ENCODE results near the gene HARBI1. TPM values are rescaled to one million over a fixed set of nuclear protein-coding genes. Genes with fewer than 3 reads are reported as not detected.

The HARBI1 gene
- total and polyA plus RNA-seq, 7 experiments from 2014 or later = 2.9 to 18.1 (median 7.5) TPM

DNA sequence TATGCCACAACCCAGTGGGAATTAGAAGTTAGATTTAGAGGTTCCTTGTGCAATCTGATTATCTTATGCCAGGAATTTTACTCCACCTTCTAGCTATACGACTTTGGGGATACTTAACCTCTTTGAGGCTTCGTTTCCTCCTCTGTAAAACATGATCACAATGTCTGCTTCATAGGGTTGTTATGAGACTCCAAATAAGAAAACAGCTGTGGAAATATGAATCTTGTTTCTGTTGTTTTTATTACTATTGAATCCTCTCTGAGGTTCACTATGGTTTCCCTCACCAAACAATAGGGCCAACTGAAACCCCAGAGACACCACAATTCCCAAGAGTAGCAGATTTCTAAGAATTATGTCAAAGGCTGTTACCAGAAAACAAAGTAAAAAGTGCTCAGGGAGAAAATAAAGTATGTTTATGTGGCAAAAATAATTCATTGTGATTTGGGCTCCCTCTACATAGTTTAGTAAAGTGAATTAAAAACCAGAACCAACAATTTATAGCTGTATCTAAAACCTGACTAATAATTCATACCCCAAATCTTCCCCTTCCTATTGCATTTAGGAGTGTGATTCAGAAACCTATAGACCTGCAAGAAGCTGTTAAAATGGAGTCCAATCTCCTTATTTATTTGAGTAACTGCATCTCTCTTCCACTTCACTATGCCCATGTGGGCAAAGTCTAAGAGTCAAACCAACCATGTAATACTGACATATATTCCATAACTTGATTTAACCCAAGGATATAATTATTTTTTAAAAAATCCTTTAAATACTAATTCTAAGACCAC, 61.6 kb downstream of the HARBI1 start:
- no peaks in the 10 kb centered on the region for H3K36me3 ChIP-seq (ENCODE audit: control insufficient read depth in 2 of 3, insufficient read depth in 3 of 3, low read length in 3 of 3)
- H3K4me3 ChIP-seq (ENCODE audit: low read length) = no peak overlapping the region
- Mint-ChIP-seq H3K9me3 (no peaks in the 10 kb centered on the region), H3K4me1 (peaks cover 40 to 70% (median 62%) of the 10 kb centered on the region in 7 donors), H3K27me3 (no peaks in the 10 kb centered on the region), H3K27ac (peak overlapping the region in 8 of 9 donors; percentile 7 to 87 (median 56)), H3K4me3 (peak overlapping the region in 4 of 10 donors; percentile 43 to 72 (median 61)), H3K36me3 (peaks cover 0 to 9% (median 0%) of the 10 kb centered on the region in 5 donors)
- H3K4me1 ChIP-seq (ENCODE audit: control insufficient read depth in 2 of 2, insufficient read depth in 2 of 2, low read length in 2 of 2) = peaks cover 29 to 36% of the 10 kb centered on the region in 2 donors
- H3K27ac ChIP-seq (ENCODE audit: low read depth, low read length) = peak overlapping the region; percentile 36
- no peak for DNase-seq
- H3K27me3 ChIP-seq (ENCODE audit: control insufficient read depth in 2 of 2, insufficient read depth in 2 of 2, low read length in 2 of 2) = no peaks in the 10 kb centered on the region
- ChIA-PET CTCF (interaction anchor here (0.6 kb wide), 1 partner anchor 1352 kb away, joined by 5 read pairs; no protein-coding TSS in a partner anchor), POLR2A (interaction anchor here (0.5 to 1.0 kb wide), 5 partner anchors 11 to 584 kb away, joined by 3 to 7 read pairs (median 3); no protein-coding TSS in a partner anchor)
- intact Hi-C loops (cut with micrococcal nuclease) = loop anchor here in 1 of 2 donors (1.0 kb wide), 1 partner anchor 62 kb away; the partner anchor contains the start of genes ATG13 and HARBI1
- H3K9me3 ChIP-seq (ENCODE audit: control insufficient read depth in 2 of 3, low read length in 3 of 3) = no peaks in the 10 kb centered on the region
- ATAC-seq = no peak

DNA sequence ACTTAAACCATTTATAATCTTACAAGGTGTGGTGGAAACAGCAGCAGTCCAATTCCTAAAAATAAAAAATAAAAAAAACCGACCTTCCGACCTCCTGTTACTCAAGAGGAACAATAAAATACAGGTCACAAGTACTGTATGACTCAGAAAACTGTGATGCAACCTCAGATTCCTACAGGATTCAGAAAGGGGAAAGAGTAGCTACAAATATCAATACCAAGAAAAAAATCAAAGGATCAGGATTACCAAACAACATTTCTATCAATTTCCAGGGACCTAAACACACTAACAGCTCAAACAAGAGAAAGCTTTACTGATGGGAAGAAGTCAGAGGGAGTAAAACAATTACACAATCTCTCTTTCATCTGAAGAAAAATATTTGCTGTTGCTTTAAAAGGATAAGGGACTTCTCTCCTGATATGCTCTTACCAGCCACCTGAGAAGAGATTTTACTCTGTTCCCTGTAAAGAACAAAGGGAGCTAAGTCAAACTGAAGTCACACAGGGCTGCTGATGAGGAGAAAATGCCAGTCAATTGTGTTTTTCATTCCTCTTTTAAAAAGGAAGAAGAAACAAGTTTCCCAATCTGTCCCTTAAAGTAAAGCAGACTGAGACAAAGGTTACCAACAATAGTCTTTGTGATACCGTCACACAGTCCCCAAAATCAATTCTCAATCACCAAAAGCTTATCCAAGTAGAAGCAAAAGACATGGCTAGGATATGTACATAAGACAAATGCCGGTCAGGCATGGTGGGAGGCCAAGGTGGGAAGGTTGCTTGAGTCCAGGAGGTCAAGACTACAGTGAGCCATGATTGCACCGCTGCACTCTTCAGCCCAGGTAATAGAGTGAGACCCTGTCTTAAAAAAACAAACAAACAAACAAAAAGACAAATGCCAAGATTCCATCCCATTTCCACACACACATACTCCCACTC, 62.5 kb downstream of the HARBI1 start:
- ChIA-PET CTCF (interaction anchor here (1.2 kb wide), 1 partner anchor 17 kb away, joined by 3 read pairs; no protein-coding TSS in a partner anchor), POLR2A (interaction anchor here (0.5 to 0.8 kb wide), 3 partner anchors 12 to 268 kb away, joined by 3 read pairs; no protein-coding TSS in a partner anchor)
- peak overlapping the region; percentile 36 for H3K27ac ChIP-seq (ENCODE audit: low read depth, low read length)
- H3K36me3 ChIP-seq (ENCODE audit: control insufficient read depth in 2 of 3, insufficient read depth in 3 of 3, low read length in 3 of 3) = no peaks in the 10 kb centered on the region
- no peak overlapping the region for H3K4me3 ChIP-seq (ENCODE audit: low read length)
- H3K9me3 Mint-ChIP-seq = no peaks in the 10 kb centered on the region
- peak overlapping the region; percentile 7 to 87 (median 39) for H3K27ac Mint-ChIP-seq
- H3K4me3 Mint-ChIP-seq = peak overlapping the region in 8 of 10 donors; percentile 12 to 72 (median 44)
- no peaks in the 10 kb centered on the region for H3K27me3 ChIP-seq (ENCODE audit: control insufficient read depth in 2 of 2, insufficient read depth in 2 of 2, low read length in 2 of 2)
- peaks cover 37 to 70% (median 60%) of the 10 kb centered on the region in 7 donors for H3K4me1 Mint-ChIP-seq
- H3K4me1 ChIP-seq (ENCODE audit: control insufficient read depth in 2 of 2, insufficient read depth in 2 of 2, low read length in 2 of 2) = peaks cover 26 to 33% of the 10 kb centered on the region in 2 donors
- DNase-seq = no peak
- H3K36me3 Mint-ChIP-seq = peaks cover 0 to 9% (median 0%) of the 10 kb centered on the region in 5 donors
- intact Hi-C loops (cut with micrococcal nuclease) = loop anchor here in 1 of 2 donors (1.0 kb wide), 1 partner anchor 63 kb away; the partner anchor contains the start of genes ATG13 and HARBI1
- H3K27me3 Mint-ChIP-seq = no peaks in the 10 kb centered on the region
- no peak for ATAC-seq
- no peaks in the 10 kb centered on the region for H3K9me3 ChIP-seq (ENCODE audit: control insufficient read depth in 2 of 3, low read length in 3 of 3)

DNA sequence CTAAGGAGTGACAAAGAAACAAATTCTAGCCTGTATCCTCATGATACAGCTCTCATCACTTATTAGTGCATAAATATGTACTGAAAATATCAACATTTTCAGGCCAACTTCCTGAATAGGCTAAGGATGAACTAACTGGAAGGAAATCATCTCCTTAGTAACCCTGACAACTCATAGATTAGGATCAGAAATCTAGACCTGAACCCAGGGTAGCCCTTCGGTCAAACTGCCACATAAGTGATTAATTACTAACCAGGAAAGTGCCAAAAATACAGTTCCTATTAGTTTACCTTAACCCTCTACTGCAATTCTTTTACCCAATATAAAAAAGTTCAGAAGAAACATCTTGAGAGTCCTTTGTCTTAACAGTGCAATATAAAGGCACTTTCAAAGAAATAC, 63.2 kb downstream of the HARBI1 start:
- ChIA-PET POLR2A (interaction anchor here (0.6 to 0.7 kb wide), 3 partner anchors 81 to 791 kb away, joined by 3 read pairs; no protein-coding TSS in a partner anchor), CTCF (interaction anchor here (1.2 kb wide), 1 partner anchor 16 kb away, joined by 3 read pairs; no protein-coding TSS in a partner anchor)
- Histone ChIP-seq H3K9me3 (ENCODE audit: control insufficient read depth in 2 of 3, low read length in 3 of 3) (no peaks in the 10 kb centered on the region), H3K27me3 (ENCODE audit: control insufficient read depth in 2 of 2, insufficient read depth in 2 of 2, low read length in 2 of 2) (no peaks in the 10 kb centered on the region), H3K4me3 (ENCODE audit: low read length) (no peak overlapping the region), H3K4me1 (ENCODE audit: control insufficient read depth in 2 of 2, insufficient read depth in 2 of 2, low read length in 2 of 2) (peaks cover 25 to 27% of the 10 kb centered on the region in 2 donors), H3K36me3 (ENCODE audit: control insufficient read depth in 2 of 3, insufficient read depth in 3 of 3, low read length in 3 of 3) (no peaks in the 10 kb centered on the region), H3K27ac (ENCODE audit: low read depth, low read length) (peak overlapping the region; percentile 17)
- Mint-ChIP-seq H3K27me3 (no peaks in the 10 kb centered on the region), H3K36me3 (peaks cover 0 to 9% (median 0%) of the 10 kb centered on the region in 5 donors), H3K4me1 (peaks cover 37 to 69% (median 58%) of the 10 kb centered on the region in 7 donors), H3K4me3 (peak overlapping the region in 5 of 10 donors; percentile 9 to 58 (median 19)), H3K27ac (peak overlapping the region in 5 of 9 donors; percentile 11 to 87 (median 45)), H3K9me3 (no peaks in the 10 kb centered on the region)
- DNase-seq = no peak
- intact Hi-C loops (cut with micrococcal nuclease) = no loop called here
- ATAC-seq = no peak

Other genes with a start within 250 kb of the HARBI1 start
- gene MDK, start 235.6 kb downstream of the HARBI1 start, total RNA-seq = 10 to 100 TPM in 2 of 5 experiments, 1 to 10 TPM in 3; 4.9 to 13.5 (median 8.8) TPM
- gene MDK, start 235.6 kb downstream of the HARBI1 start, polyA plus RNA-seq = under 1 TPM in 1 of 2 donors, not detected in 1; 0.35 TPM
- gene CHRM4, start 225.5 kb downstream of the HARBI1 start, total RNA-seq = 1 to 10 TPM in 2 of 5 experiments, under 1 TPM in 1, not detected in 2; 0.48 to 3.5 (median 3.1) TPM
- under 1 TPM; 0.15 to 0.17 TPM for gene CHRM4, start 225.5 kb downstream of the HARBI1 start, polyA plus RNA-seq
- 10 to 100 TPM; 38.1 to 48.7 (median 44.6) TPM for gene AMBRA1, start 23.2 kb downstream of the HARBI1 start, total RNA-seq
- gene AMBRA1, start 23.2 kb downstream of the HARBI1 start, polyA plus RNA-seq = 10 to 100 TPM in 1 of 2 donors, 1 to 10 TPM in 1; 8.9 to 24.1 TPM
- gene ATG13, start 326 bp upstream of the HARBI1 start, total RNA-seq = 100 to 1,000 TPM in 2 of 5 experiments, 10 to 100 TPM in 3; 70.0 to 114 (median 96.8) TPM
- 10 to 100 TPM; 75.9 to 77.5 TPM for gene ATG13, start 326 bp upstream of the HARBI1 start, polyA plus RNA-seq
- gene ARHGAP1, start 83.4 kb upstream of the HARBI1 start, total RNA-seq = 10 to 100 TPM; 44.6 to 82.5 (median 64.6) TPM
- gene ARHGAP1, start 83.4 kb upstream of the HARBI1 start, polyA plus RNA-seq = 10 to 100 TPM; 44.2 to 69.9 TPM
- 10 to 100 TPM in 4 of 5 experiments, 1 to 10 TPM in 1; 7.8 to 20.0 (median 16.6) TPM for gene ZNF408, start 83.8 kb upstream of the HARBI1 start, total RNA-seq
- 10 to 100 TPM in 1 of 2 donors, 1 to 10 TPM in 1; 7.0 to 14.1 TPM for gene ZNF408, start 83.8 kb upstream of the HARBI1 start, polyA plus RNA-seq
- gene F2, start 102.0 kb upstream of the HARBI1 start, total RNA-seq = under 1 TPM in 1 of 5 experiments, not detected in 4; 0.15 TPM
- not detected for gene F2, start 102.0 kb upstream of the HARBI1 start, polyA plus RNA-seq
- gene CKAP5, start 229.1 kb upstream of the HARBI1 start, total RNA-seq = 100 to 1,000 TPM in 1 of 5 experiments, 10 to 100 TPM in 4; 28.3 to 126 (median 46.0) TPM
- gene CKAP5, start 229.1 kb upstream of the HARBI1 start, polyA plus RNA-seq = 10 to 100 TPM; 10.9 to 23.8 TPM